Medulla oblongata (tissue), 1 donor: ENCODE data around the gene KCNK3.

ENCODE experiments used
- DNase-seq: peaks from one replicate; pipeline ENCODE4 v3.0.0-alpha.2; 2015; ENCODE audit errors: extremely low spot score

Gene KCNK3

GRCh38 chr2:26778507-26778906, 86.0 kb downstream of the KCNK3 start:
- DNase-seq = no peak

DNA sequence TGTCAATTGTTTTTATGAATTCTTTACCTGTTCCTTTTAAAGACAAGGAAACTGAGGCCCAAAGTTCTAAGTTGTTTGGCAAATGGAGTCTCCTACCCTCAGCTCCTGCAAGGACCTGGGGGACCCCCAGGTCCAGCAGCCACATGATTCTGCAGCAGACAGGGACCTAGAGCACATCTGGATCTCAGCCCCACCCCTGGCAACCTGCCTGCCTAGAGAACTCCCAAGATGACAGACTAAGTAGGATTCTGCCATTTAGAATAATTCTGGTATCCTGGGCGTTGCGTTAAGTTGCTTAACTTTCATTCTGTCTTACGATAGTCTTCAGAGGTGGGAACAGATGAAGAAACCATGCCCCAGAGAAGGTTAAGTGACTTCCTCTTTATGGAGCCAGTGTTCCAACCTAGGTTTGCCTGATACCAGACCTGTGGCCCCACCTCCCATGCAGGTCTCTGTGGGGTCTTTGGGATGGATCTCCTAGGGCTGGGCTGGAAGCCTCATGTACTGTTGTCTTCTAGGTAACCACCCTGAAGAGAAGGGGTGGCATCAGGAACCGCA, 87.8 kb downstream of the KCNK3 start:
- no peak for DNase-seq
